IMR-90 (cell line): ENCODE data around the gene TTLL8.

ENCODE experiments used
- CHD1 ChIP-seq: IDR thresholded peaks from 2 replicates; pipeline ENCODE4 v1.6.1; 2012; ENCODE audit warnings: low read depth, low read length, improper control_type of control experiment
- CTCF ChIP-seq: conservative IDR thresholded peaks from 2 replicates; pipeline ENCODE4 v1.5.1; 2012; ENCODE audit warnings: mild to moderate bottlenecking, low read depth, low read length, improper control_type of control experiment
- MAFK ChIP-seq: IDR thresholded peaks from 2 replicates; pipeline ENCODE4 v1.6.1; 2012; ENCODE audit warnings: low read depth, low read length, improper control_type of control experiment
- MAZ ChIP-seq: IDR thresholded peaks from 2 replicates; pipeline ENCODE4 v1.6.1; 2012; ENCODE audit warnings: low read depth, mild to moderate bottlenecking, low read length, improper control_type of control experiment, moderate library complexity, borderline replicate concordance
- MXI1 ChIP-seq: IDR thresholded peaks from 2 replicates; pipeline ENCODE4 v1.6.1; 2012; ENCODE audit warnings: low read depth, mild to moderate bottlenecking, low read length, moderate library complexity, borderline replicate concordance
- NFE2L2 ChIP-seq: fragments of 150-350 bp; IDR thresholded peaks from 2 replicates; pipeline ENCODE4 v1.6.1; 2016; ENCODE audit warnings: low read depth, mild to moderate bottlenecking, low read length
- POLR2A ChIP-seq: IDR thresholded peaks from 2 replicates; pipeline ENCODE4 v1.6.1; 2012; ENCODE audit warnings: mild to moderate bottlenecking, low read depth, low read length
- RAD21 ChIP-seq: IDR thresholded peaks from 2 replicates; pipeline ENCODE4 v1.6.1; 2012; ENCODE audit warnings: low read length, improper control_type of control experiment
- RCOR1 ChIP-seq: IDR thresholded peaks from 2 replicates; pipeline ENCODE4 v1.6.1; 2012; ENCODE audit warnings: mild to moderate bottlenecking, low read length, improper control_type of control experiment; ENCODE audit not compliant: insufficient replicate concordance

GRCh38 chr22:49972163-49973017 lies 85.7 kb downstream of the TTLL8 start:
- TF ChIP-seq RAD21 (no peak), POLR2A (no peak), CTCF (no peak), NFE2L2 (no peak), MAFK (no peak), CHD1 (no peak), RCOR1 (no peak), MXI1 (no peak), MAZ (no peak)
